Pancreas (tissue), 10 donors: ENCODE data around the gene VPS54. TPM values are rescaled to one million over a fixed set of nuclear protein-coding genes. Genes with fewer than 3 reads are reported as not detected.

Source experiments
- ATAC-seq, 4 donors: fragments of 200-7000 bp; cut with Tn5 transposase; one replicate each; pipeline versions ENCODE4 v1.8.0 to v1.9.1; 2020; ENCODE audit warnings: mild to moderate bottlenecking in 4 of 4, moderate library complexity in 4 of 4
- DNase-seq, 6 donors: peaks; one replicate each; pipeline ENCODE4 v3.0.0-alpha.2; 2020
- FAIRE-seq: peaks from 2 replicates; lab custom pipeline; 2012; peaks lifted over from hg19 to GRCh38; lab: Jason Lieb, UNC
- H3K27ac ChIP-seq, 4 donors: fragments of 200-600 bp; sonication (generic); 1 replicate in 3 of 4; 2 replicates in 1 of 4; pipeline versions ENCODE4 v1.5.0 to v1.8.0; 2020
- H3K27me3 ChIP-seq, 4 donors: fragments of 200-600 bp; one replicate each; pipeline ENCODE4 v1.8.0; 2021
- H3K36me3 ChIP-seq, 3 donors: fragments of 200-600 bp; sonication (generic) in 1 of 3; one replicate each; pipeline versions ENCODE4 v1.5.0 to v1.8.0; 2020 to 2021
- H3K4me1 ChIP-seq, 3 donors: fragments of 200-600 bp; one replicate each; pipeline ENCODE4 v1.8.0; 2021
- H3K4me3 ChIP-seq, 4 donors: fragments of 200-600 bp; sonication (generic) in 2 of 4; one replicate each; pipeline versions ENCODE4 v1.5.0 to v1.8.0; 2020 to 2021
- H3K9me3 ChIP-seq, 4 donors: fragments of 200-600 bp; one replicate each; pipeline ENCODE4 v1.8.0; 2021
- WGBS, 2 donors: extraction: QIAGEN DNeasy Blood & Tissue Kit; methylation state at CpG; one replicate each; pipeline ENCODE4 v1.1.7; 2013; 5-methylcytosine and 5-hydroxymethylcytosine counted together
- intact Hi-C, 3 donors: fragments of 100-400 bp; cut with DNase I; formaldehyde crosslinking; loops; one replicate each; pipeline versions ENCODE4 v1.11.1 to v1.14.2; 2022
- polyA plus RNA-seq, 2 donors: library from polyadenylated mRNA; stranded (reverse); fragments of 200-250 nt; gene quantifications; one replicate each; pipeline ENCODE4 v1.2.3, GENCODE V29; 2013
- total RNA-seq, 6 donors: library from RNA; stranded (reverse); fragmentation: NEBNext Ultra II Directional in 4 of 6; extraction: Animal tissue kit (Norgen Biotek cat#: 25700) in 4 of 6; gene quantifications; one replicate each; pipeline versions ENCODE4 v1.2.1 to v1.2.4, GENCODE V29; 2021 to 2023
- TF ChIP-seq, protein P1 (sequence below), 4 donors: fragments of 200-600 bp; sonication (generic) in 3 of 4; IDR thresholded peaks; one replicate each; pipeline versions ENCODE4 v1.5.0 to v1.8.0; 2021; ENCODE audit warnings: antibody characterized with exemption in 4 of 4
- donor health status: healthy with polysubstance abuse.
- donor health status: DM: no; HTN: no; CAD: no; lungs with moderate emphysema.
- donor health status: DM: no; HTN: no; CAD: no.
- donor health status: control.
- donor health status: control.
- donor health status: Bipolar disorder and iron deficiency.
- donor health status: DM: yes; HTN: yes; CAD: no.
- donor health status: DM: no; HTN: no; CAD: no.
- donor health status: DM: no; HTN: no; CAD: no.
- donor health status: DM: yes; HTN: yes; CAD: no.

VPS54 gene
- total and polyA plus RNA-seq, 8 donors = 7.9 to 18.1 (median 13.0) TPM

DNA sequence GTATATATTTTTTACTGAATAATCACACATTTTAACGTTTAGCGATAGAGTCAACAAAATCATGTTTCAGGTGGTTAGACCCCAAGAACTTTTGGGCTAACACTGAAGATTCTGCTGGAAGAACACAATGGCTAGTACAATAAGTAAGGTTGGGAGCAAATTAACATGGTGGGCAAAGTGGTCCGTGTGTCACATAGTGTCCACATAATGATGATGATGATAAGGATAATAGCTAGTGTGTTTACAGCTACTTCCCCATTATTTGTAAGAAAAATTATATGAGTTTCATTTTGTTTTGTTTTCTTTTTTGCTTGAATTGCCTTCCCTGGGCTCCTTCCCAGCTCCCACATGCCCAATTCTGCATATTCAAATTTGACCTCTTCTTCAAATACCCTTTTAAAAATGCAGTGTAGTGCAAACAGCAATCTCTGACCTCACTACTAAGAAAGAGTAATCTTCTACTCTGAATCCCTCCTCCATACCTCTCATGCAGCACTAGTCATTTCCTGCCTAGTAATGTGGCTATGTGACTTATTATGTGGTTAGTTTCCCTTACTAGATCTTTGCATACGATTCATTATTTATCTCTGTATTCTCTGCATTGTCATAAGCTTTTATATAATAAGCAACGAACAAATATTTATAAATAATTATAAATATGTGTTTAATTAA, 16.9 kb upstream of the VPS54 start:
- Histone ChIP-seq H3K4me1 (no peaks in the 10 kb centered on the region), H3K36me3 (no peaks in the 10 kb centered on the region), H3K27me3 (no peaks in the 10 kb centered on the region), H3K27ac (no peak overlapping the region), H3K4me3 (no peak overlapping the region), H3K9me3 (no peaks in the 10 kb centered on the region)
- TF ChIP-seq, protein P1, sequence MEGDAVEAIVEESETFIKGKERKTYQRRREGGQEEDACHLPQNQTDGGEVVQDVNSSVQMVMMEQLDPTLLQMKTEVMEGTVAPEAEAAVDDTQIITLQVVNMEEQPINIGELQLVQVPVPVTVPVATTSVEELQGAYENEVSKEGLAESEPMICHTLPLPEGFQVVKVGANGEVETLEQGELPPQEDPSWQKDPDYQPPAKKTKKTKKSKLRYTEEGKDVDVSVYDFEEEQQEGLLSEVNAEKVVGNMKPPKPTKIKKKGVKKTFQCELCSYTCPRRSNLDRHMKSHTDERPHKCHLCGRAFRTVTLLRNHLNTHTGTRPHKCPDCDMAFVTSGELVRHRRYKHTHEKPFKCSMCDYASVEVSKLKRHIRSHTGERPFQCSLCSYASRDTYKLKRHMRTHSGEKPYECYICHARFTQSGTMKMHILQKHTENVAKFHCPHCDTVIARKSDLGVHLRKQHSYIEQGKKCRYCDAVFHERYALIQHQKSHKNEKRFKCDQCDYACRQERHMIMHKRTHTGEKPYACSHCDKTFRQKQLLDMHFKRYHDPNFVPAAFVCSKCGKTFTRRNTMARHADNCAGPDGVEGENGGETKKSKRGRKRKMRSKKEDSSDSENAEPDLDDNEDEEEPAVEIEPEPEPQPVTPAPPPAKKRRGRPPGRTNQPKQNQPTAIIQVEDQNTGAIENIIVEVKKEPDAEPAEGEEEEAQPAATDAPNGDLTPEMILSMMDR (IDR thresholded peaks at IDR 0.05) = no peak
- intact Hi-C loops = no loop called here
- FAIRE-seq (no peak), DNase-seq (no peak), ATAC-seq (no peak)
- WGBS, 2 donors = 72 to 77% methylated on average over 5 of the region's 5 CpGs

DNA sequence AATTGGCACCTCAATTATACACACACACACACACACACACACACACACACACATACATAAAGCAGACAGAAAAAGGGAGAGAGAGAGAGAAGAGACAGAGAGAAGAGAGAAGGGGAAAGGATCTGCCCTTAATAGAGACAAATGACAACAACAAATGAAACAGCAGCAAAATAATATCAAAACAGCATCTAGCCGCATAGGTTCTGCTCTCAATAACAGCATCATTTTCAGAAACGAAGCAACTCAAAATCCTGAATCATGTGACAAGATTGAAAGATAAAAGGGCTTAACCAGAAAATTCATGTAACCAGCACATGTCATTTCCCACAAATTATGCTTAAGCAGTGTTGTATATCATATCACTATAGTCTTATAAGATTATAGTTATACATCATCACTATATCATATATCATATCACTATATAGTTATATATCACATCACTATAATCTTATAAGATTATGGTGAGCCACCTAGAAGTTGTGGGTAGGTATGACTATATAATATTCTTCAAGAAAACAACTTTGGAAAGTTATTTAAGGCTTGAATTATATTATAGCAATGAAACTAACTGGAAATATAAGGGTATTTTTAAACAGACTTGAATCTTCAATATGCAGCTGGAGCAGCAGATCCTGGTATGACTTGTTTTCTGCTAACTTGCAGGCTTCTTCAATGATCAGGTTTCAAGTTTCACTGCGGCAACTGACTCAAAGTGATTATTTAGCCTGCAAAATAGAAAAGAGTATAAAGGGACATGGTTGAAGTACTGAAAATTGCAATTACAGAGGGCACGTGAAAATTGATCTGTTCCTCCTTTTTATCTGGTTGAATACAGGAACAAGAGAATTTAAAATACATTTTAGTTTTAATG, 16.1 kb upstream of the VPS54 start:
- H3K36me3 ChIP-seq = no peaks in the 10 kb centered on the region
- no peaks in the 10 kb centered on the region for H3K9me3 ChIP-seq
- intact Hi-C loops = no loop called here
- no peak for ATAC-seq
- no peak for FAIRE-seq
- H3K27ac ChIP-seq = no peak overlapping the region
- H3K4me1 ChIP-seq = no peaks in the 10 kb centered on the region
- TF ChIP-seq, protein P1 (IDR thresholded peaks at IDR 0.05) = no peak
- no peaks in the 10 kb centered on the region for H3K27me3 ChIP-seq
- H3K4me3 ChIP-seq = no peak overlapping the region
- DNase-seq = no peak
- WGBS, 2 donors = 54 to 66% methylated on average over 4 of the region's 4 CpGs

- Histone ChIP-seq H3K4me1 (peaks cover 0 to 7% (median 0%) of the 10 kb centered on the region in 3 donors), H3K27me3 (no peaks in the 10 kb centered on the region), H3K9me3 (no peaks in the 10 kb centered on the region), H3K27ac (no peak overlapping the region), H3K4me3 (no peak overlapping the region), H3K36me3 (no peaks in the 10 kb centered on the region)
- TF ChIP-seq, protein P1 (IDR thresholded peaks at IDR 0.05) = no peak
- no peak for FAIRE-seq
- 79 to 80% methylated on average over 2 of the region's 2 CpGs for WGBS, 2 donors
- intact Hi-C loops = no loop called here
- DNase-seq = no peak
- no peak for ATAC-seq
Measured at GRCh38 chr2:64029116-64029665, 10.0 kb upstream of the VPS54 start.

GRCh38 chr2:64025741-64026140, 6.5 kb upstream of the VPS54 start:
- TF ChIP-seq, protein P1 (IDR thresholded peaks at IDR 0.05) = no peak
- DNase-seq = no peak
- Histone ChIP-seq H3K36me3 (no peaks in the 10 kb centered on the region), H3K27me3 (no peaks in the 10 kb centered on the region), H3K4me3 (no peak overlapping the region), H3K4me1 (peaks cover 0 to 11% (median 7%) of the 10 kb centered on the region in 3 donors), H3K9me3 (no peaks in the 10 kb centered on the region), H3K27ac (no peak overlapping the region)
- no peak for FAIRE-seq
- WGBS, 2 donors = 93 to 100% methylated on average over 3 of the region's 3 CpGs
- ATAC-seq = no peak
- intact Hi-C loops = no loop called here
